GM19035 (cell line): ENCODE data around the gene OCEL1.
"Not testable (repeated sequence)": the region's sequence is repeated elsewhere in the genome, so short reads cannot be mapped to it uniquely, and the experiment has no call there.

ENCODE experiments used
- ATAC-seq: cut with Tn5 transposase; IDR thresholded peaks from one replicate; pipeline ENCODE4 v1.9.1; 2021; ENCODE audit not compliant: unreplicated experiment

OCEL1 gene, protein sequence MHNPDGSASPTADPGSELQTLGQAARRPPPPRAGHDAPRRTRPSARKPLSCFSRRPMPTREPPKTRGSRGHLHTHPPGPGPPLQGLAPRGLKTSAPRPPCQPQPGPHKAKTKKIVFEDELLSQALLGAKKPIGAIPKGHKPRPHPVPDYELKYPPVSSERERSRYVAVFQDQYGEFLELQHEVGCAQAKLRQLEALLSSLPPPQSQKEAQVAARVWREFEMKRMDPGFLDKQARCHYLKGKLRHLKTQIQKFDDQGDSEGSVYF

DNA sequence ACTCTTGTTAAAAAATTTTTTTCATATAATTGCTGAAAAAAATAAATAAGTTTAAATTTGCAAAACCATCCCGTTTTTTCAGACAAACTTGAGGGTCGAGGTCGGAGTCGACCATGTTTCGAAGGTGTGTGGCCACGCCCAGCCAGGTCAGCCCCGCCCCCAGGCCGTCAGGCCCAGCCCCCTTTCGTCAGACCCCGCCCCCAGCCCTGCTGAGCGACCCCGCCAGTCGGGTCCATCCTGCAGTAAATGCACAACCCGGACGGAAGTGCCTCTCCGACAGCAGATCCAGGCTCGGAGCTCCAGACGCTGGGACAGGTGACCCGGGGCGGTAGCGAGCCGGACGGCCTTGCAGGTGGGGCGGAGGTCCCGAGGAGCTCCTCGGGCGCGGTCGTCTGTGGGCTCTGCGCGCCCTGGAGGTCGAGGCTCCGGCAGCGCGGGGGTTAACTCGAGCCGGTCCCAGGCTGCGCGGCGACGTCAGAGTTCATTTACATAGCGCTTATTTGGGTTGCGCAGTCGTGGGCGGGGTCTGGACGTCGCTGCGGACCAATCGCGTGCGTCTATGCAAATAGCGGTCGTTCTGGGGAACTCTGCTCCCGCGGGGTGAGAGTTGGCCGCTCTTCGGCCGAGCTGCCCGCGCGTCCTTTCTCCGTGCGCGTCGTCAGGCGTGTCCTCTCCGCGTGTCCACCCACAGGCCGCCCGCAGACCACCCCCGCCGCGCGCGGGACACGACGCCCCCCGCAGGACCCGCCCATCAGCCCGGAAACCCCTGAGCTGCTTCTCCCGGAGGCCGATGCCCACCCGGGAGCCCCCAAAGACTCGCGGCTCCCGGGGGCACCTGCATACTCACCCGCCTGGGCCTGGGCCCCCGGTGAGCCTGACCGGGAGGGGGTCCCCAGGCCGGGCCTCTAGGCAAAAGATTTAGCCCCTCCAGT, at the start of gene OCEL1:
OCEL1 (plus strand) TSS at position 225 of the 932 bp plus-strand sequence; CDS start at position 247, 22 bp downstream.
- peak; percentile 84 for ATAC-seq

DNA sequence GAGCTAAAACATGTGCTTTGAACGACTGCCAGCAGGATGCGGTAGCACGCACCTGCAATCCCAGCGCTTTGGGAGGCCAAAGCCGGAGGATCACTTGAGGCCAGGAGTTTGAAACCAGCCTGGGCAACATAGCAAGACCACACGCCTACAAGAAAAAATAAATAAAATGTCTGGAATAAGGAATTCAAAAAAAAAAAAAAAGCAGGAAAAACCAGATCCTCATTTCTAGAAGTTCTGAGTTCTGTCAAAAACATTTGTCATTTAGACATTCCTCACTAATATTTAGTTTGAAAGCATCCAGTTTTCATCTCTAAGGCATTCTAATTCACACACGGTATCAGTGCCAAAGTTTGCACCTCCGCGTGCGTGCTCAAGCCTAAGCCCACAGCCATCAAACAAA, 47.7 kb upstream of the OCEL1 start:
- no peak for ATAC-seq

DNA sequence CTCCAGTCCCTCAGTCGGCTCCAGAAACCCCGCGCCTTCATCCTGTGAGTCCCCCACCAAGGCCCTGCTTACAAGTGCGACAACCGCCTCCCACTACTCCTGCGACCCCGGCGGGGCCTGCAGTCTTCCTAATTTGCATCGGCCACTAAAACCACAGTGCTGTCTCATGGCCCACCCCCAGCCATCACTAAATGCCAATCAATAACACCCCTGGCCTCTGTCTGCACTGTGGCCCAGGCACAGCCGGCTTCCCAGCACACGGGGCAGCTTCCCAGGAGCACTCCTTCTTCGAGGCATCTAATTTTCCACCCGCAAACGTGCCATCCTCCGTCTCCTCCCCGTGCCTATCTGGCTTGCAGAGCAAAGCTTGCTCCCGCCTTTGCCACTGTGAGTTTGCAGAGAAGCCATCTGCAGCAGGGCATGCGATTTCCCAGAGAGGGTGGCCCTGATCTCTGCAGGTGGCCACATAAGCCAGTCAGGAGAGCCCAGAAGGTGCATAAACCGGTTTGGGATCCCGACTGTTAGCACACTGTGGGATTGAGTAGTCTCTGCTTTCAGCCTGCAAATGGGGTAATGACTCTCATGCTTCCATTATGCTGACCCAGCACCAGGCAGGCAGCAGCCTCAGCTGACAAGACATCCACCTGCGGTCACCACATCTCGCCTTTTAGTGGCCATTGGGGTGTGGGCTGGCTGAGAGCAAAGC, 44.9 kb upstream of the OCEL1 start:
- no peak for ATAC-seq

DNA sequence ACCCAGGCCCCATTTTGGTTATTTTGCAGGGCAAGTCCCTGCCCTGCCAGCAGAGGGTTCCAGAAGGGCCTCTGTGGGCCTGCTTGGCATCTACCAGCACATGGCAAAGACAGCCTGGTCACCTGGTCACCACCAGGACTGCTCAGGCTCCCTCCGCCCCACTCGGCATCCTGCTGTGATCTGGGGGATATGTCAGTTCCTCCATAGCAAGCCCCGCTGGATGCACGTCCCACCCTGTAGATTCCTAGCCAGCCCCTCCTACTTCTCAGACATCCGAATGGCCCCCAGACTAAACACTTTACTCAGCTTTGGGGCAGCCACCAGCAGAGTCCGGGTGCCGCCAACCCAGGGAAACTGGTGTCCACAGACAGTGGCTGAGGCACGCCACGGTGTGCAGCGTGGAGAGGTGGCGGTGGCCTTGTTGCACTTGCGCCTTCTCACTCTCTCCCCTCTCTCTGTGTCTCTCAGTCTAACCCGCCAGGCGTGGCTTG, 42.7 kb upstream of the OCEL1 start:
- ATAC-seq = no peak

DNA sequence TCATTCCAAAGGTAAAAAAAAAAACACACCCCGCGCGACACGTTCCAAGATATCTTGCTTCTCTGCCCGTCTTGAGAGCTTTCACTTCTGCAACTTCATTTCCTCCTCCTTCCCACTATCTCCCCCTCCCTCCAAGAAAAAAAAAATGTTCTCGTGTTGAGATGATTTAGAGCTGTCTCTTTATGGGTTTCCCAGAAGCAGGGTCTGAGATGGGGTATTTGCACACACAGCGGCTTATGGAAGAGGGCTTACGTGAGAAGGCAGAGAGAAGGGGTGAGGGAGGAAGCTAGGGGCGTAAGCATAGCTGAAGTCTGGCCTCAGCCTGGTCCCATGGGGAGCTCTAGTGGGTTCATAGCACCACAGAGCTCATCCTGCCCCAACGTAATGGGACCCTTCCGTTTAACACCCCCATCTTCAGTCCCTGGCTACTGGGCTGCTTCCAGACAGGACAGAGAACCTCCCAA, 42.1 kb upstream of the OCEL1 start:
- ATAC-seq = no peak

DNA sequence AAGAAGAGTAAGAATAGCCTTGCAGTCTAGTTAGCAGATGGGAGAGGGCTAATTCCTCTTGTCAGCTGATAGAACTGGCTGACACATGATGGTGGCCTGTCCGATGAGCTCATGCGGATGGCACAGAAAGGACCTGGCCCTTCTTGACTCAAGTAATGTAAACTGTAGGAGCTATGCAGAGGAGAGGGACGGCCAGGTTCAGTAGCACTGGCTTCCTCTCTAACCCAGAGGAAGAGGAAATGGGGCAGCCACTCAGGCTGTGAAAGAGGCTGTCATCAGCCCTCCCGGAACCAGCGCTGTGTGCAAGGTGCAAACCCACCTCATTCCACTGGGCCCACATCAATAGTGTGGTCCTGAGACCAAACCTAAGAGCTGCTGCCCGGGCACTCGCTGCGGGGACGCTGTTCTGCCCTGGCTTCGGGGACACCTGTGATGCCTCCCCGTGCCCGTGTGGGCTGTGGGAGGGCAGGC, 41.6 kb upstream of the OCEL1 start:
- no peak for ATAC-seq

DNA sequence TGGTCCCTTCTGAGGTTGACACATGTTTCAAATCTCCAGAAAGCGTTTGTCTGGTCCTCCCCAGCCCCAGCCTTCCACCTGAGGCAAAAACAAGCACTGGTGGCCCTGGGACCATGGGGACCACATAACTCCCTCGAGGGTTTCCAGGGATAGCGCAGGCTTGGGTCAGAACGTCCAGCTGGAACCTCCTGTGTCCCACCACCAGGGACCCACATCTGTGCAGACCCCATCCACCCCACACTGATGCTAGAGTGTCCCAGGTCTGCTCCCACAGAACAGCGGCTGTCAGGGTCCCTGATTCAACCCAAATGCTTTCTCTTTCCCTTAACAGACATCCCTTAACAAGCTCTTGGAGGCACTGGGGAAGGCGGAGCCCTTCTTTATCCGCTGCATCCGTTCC, 40.4 kb upstream of the OCEL1 start:
- ATAC-seq = no peak

DNA sequence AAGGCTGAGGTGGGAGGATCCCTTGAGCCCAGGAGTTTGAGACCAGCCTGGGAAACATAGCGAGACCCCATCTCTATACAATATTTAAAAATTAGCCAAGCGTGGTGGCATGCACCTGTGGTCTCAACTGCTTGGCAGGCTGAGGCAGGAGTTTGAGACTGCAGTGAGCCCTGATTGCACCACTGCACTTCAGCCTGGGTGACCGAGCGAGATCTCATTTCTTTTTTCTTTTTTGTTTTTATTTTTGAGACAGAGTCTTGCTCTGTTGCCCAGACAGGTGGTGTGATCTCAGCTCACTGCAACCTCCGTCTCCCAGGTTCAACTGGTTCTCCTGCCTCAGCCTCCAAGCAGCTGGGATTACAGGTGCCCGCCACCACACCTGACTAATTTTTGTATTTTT, 34.3 kb upstream of the OCEL1 start:
- not testable (repeated sequence) for ATAC-seq

DNA sequence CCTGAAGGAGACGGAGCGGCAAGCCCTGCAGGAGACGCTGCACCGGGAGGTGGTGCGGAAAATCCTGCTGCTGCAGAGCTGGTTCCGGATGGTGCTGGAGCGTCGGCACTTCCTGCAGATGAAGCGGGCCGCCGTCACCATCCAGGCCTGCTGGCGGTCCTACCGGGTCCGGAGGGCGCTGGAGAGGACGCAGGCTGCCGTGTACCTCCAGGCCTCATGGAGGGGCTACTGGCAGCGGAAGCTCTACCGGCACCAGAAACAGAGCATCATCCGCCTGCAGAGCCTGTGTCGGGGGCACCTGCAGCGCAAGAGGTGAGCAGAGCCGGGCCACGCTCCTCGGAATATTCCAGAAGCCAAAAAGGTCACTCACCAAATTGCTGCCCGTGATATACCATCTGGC, 33.3 kb upstream of the OCEL1 start:
- ATAC-seq = no peak

DNA sequence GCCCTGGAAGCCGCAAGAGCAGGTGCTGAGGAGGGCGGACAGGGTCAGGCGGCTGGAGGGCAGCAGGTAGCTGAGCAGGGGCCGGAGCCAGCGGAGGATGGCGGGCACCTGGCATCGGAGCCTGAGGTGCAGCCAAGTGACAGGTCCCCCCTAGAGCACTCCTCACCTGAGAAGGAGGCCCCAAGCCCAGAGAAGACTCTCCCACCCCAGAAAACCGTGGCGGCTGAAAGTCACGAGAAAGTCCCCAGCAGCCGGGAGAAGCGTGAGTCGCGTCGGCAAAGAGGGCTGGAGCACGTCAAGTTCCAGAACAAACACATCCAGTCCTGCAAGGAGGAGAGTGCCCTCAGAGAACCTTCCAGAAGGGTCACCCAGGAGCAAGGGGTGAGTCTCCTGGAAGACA, 31.4 kb upstream of the OCEL1 start:
- ATAC-seq = no peak

DNA sequence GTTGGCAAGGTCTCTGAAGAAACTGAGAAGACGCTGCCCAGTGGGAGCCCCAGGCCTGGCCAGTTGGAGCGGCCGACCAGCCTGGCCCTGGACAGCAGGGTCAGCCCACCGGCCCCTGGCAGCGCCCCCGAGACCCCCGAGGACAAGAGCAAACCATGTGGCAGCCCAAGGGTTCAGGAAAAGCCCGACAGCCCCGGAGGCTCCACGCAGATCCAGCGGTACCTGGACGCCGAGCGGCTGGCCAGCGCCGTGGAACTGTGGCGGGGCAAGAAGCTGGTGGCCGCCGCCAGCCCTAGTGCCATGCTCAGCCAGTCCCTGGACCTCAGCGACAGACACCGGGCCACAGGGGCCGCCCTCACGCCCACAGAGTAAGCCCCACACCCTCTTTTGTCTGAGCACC, 30.9 kb upstream of the OCEL1 start:
- no peak for ATAC-seq

DNA sequence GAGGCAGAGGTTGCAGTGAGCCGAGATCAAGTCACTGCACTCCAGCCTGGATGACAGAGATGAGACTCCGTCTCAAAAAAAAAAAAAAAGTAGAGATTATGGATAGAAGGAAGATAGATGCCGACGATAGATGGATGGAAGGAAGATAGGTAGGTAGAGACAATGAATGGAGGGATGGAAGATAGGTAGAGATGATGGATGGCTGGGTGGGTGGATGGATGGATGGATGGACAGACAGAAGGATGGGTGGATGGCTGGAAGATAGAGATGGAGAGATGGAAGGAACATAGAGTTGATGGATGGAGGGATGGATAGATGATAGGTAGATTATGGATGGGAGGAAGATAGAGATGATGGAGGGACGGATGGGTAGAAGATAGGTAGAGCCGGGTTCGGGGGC, 29.4 kb upstream of the OCEL1 start:
- ATAC-seq = no peak

DNA sequence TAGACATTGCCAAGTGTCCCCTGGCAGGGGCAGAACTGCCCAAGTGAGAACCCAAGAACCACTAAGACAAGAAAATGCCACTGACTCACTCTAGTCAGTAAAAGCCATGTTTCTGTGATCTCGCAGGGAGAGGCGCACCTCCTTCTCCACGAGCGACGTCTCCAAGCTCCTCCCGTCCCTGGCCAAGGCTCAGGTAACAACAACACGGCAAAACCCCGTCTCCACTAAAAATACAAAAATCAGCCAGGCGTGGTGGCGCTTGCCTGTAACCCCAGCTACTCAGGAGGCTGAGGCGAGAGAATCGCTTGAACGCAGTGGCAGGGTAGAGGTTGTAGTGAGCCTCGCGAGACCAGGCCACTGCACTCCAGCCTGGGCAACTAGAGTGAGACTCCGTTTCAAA, 28.4 kb upstream of the OCEL1 start:
- ATAC-seq = no peak

DNA sequence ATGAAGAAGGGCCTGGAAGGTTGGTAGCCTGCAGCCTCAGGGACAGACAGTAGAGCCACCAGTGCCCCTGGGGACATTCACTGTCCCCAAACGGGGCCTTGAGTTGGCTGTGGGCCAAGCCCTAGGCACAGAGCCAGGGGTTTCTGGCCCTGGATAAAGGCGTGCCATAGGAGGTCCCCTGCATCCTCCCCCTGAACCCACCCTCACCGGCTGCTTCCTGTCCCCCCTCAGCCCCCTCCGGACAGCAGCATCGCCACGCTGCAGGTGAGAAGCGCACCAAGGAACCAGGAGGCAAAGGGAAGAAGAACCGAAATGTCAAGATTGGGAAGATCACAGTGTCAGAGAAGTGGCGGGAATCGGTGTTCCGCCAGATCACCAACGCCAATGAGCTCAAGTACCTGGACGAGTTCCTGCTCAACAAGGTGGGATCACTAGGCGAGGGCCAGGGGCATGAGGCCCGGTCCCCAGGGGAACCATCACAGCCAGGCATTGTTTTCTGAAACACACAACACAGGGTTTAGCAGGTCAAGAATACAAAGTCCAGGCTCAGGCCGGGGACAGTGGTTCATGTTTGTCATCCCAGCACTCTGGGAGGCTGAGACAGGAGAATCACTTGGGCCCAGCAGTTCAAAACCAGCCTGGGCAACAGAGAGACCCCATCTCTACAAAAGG, 25.5 kb upstream of the OCEL1 start:
- no peak for ATAC-seq

DNA sequence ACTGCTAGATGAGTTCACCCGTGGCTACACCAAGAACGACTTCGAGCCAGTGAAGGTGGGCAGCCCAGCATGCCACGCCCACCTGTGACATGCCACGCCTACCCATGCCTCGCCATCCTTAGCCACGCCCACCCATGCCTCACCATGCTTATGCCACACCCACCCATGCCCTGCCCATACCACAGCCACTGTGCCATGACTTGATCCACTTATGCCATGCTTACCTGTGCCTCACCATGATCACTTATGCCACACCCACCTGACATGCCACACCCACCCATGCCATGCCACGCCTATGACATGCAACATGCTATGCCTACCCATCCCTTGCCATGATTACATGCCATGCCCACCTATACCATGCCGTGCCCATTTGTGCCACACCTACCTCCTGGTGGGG, 23.8 kb upstream of the OCEL1 start:
- ATAC-seq = no peak

DNA sequence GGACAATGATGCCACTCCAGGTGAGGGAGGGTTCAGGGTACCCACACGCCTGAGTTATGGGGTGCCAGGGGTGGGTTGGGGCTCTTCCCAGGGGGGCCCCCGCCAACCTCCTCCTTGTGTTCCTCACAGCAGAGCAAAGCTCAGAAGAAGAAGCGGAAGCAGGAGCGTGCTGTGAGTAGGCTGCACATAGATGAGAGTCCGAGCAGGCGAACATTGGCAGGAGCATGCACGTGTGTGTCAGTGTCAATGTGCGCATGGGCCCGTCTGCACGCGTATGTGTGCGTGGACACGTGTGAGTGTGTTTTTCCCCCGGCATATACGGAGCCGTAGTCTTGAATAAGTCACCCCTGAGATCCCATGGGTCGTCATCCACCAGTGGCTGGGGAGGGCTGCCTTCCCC, 23.3 kb upstream of the OCEL1 start:
- ATAC-seq = no peak

DNA sequence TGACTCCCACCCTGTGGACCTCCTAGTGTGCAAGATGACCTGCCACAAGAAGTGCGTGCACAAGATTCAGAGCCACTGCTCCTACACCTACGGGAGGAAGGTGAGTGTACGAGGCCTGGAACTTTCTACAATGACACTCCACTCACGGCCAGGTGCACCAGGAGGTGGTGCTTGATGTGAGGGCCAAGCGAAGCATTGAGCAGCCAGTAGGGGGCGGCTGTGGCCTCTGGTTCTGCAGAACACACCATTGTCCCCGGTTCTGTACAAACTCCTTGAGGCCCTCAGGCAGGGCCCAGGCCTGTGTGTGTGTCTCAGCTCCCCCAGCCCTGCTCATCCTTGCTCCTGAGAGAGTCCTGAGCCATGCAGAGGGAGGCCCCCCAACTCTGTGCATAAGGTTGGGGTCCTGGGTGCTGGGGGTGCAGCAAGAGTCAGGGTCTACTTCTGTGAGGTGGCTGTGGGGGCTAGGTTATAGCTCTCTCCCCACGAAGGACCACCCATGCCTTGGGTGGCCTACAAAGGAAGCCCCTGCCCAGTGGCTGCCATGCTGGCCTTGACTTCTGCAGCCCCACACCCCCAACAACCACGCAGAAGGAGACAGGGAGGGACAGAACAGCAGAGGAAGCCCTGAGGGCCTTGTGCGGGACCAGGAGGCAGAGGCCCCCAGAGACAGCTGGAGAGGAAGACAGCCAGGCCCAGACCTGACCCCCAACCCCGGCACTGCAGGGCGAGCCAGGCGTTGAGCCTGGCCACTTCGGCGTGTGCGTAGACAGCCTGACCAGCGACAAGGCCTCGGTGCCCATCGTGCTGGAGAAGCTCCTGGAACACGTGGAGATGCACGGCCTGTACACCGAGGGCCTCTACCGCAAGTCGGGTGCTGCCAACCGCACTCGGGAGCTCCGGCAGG, 20.5 kb upstream of the OCEL1 start:
- ATAC-seq = no peak

DNA sequence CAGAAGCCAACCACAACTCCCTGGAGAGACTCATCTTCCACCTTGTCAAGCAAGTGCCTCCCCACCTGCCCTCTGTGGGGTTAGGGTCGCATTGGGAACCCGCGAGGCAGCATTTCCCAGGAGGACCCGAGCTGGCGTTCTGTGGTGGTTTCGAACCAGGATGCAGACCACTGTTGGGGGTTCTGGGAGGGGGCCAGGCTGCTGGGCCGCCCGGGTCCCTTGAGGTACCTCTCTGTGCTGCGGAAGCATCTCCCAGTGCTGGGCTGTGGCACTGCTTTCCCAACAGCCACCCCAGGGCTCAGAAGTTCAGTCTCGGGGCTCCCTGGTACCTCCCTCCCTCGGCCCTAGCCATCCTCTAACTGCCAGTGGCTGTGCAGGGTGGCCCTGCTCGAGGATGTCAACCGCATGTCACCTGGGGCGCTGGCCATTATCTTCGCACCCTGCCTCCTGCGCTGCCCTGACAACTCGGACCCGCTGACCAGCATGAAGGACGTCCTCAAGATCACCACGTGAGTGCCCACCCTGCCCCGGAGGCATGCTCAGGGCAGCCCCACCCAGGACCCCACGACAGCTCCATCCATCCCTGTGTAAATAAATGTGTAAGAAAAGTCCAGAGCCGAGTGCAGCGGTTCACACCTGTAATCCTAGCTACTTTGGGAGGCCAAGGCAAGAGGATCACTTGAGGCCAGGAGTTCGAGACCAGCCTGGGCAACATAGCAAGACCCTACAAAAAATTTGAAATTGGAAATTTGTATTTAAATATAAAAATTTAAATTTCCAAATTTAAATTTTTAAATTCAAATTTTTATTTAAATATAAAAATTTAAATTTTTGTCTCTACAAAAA, 19.1 kb upstream of the OCEL1 start:
- ATAC-seq = no peak
